Urothelium cell line (cell line): Measurements from ENCODE around the gene STK39.

Source experiments
- DNase-seq: peaks from one replicate; pipeline ENCODE4 v3.0.0; 2011; ENCODE audit warnings: low spot score, mixed read lengths
- FAIRE-seq: peaks from 2 replicates; lab custom pipeline; 2011; peaks lifted over from hg19 to GRCh38; lab: Jason Lieb, UNC

Gene STK39

GRCh38 chr2:168210895-168211570 is 36.4 kb downstream of the STK39 start:
- DNase-seq (peak; percentile 73), FAIRE-seq (no peak)

- FAIRE-seq (no peak), DNase-seq (no peak)
Measured at GRCh38 chr2:168210216-168210894, 37.0 kb downstream of the STK39 start.

DNA sequence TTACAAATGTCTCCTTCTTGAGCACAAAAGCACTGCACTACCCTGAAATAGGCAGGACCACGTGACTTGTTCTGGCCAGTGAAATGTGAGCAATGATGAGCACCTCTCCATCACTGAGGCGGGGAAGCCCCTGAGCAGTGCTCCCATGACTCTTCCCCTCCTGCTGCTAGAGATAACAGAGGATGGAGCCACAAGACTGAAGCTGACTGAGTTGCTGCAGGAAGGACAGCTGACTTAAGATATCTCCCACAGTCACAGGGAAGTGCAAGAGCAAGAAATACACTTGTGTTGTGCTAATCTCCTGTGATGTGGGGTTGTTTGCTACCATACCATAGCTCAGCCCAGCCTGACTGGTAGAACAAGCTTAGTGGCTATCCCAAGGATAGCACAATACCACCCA is 38.7 kb downstream of the STK39 start:
- no peak for FAIRE-seq
- no peak for DNase-seq

- DNase-seq = no peak
- FAIRE-seq = no peak
Measured at GRCh38 chr2:168207851-168208250, 39.5 kb downstream of the STK39 start.

GRCh38 chr2:168203762-168204693 is 43.4 kb downstream of the STK39 start:
- FAIRE-seq (no peak), DNase-seq (no peak)

GRCh38 chr2:168201584-168202116 is 45.7 kb downstream of the STK39 start:
- DNase-seq (no peak), FAIRE-seq (no peak)

DNA sequence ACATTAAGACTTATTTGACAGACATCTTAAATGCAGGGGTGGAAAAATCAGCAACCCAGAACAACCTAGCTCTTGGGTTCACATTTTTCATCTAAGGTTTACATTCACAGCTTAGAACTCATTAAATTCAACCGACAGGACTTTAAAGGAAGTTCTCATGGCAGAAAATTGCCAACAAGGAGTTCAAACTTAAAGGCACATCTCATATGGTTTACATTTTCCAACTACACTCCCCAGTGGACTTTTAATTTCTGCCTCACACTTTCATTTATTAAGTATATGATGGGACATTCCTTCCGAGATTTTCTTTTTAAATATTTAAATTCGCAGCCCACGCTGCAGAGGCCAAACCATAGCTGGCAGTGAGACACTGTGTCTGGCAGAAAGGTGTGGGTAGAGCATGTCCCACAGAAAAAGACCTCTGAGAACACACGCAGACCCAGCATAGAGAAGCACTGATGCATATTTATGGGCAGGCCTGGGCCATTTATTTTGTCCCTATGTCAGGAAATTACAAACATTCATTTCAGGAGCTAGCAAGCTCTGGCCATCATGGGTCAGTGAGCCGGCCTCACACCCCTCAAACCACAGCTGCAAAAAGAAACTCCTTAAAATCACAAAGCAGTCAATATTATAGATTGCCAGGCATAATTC is 46.3 kb downstream of the STK39 start:
- FAIRE-seq = no peak
- no peak for DNase-seq

DNA sequence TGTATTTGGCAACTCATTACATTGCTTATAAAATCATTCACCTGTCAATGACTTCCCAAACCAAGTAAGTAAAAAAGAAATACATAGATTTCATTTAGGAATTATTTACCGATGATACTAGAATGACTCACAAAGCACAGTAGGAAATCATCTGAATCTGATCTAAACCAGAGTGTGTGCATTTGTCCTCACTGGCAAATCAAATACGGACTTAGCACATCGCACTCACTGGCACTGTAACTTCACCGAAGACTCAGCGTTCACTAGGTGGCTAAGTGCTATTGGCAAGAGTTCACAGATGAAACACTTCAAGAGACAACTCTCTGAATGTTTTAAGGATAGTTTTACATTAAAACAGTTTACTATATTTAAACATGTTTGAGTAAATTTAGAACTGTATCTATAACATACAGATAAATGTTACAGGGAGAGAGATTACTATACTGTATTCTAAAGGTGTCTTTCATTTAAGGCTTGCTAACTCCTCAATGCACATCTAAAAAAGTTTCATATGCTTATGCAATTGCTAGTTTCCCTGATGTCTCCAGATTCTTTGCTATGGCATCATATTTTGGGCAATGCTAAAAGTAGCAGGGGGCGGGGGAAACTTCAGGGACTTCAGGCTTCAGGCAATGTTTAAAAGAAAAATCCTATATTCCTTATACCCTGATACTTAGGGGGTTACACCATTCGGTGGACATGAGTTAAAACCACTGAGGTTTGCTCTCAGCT is 48.8 kb downstream of the STK39 start:
- no peak for DNase-seq
- no peak for FAIRE-seq

DNA sequence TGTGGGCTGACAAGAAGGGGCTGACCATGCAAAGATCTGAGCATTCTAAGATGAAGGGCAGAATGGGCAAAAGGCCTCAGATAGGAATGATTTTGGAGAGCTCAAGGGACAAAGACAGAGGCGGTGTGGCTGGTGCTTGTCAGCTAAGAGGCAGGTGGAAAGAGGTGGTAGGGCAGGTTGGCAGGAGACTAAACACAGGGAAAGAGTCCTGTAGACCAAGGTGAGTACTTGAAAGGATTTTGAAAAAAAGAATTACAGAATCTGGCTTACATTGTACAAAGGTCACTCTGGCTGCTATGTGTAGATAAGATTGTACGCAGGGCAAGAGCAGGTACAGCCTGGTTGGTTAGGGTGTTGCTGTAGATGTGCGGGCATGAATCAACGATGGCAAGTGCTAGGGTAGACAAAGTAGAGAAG is 50.6 kb downstream of the STK39 start:
- FAIRE-seq = no peak
- no peak for DNase-seq

GRCh38 chr2:168194784-168195522 is 52.4 kb downstream of the STK39 start:
- no peak for DNase-seq
- no peak for FAIRE-seq

GRCh38 chr2:168192839-168193616 is 54.4 kb downstream of the STK39 start:
- DNase-seq = no peak
- no peak for FAIRE-seq

GRCh38 chr2:168191955-168192785 is 55.2 kb downstream of the STK39 start:
- DNase-seq = no peak

DNA sequence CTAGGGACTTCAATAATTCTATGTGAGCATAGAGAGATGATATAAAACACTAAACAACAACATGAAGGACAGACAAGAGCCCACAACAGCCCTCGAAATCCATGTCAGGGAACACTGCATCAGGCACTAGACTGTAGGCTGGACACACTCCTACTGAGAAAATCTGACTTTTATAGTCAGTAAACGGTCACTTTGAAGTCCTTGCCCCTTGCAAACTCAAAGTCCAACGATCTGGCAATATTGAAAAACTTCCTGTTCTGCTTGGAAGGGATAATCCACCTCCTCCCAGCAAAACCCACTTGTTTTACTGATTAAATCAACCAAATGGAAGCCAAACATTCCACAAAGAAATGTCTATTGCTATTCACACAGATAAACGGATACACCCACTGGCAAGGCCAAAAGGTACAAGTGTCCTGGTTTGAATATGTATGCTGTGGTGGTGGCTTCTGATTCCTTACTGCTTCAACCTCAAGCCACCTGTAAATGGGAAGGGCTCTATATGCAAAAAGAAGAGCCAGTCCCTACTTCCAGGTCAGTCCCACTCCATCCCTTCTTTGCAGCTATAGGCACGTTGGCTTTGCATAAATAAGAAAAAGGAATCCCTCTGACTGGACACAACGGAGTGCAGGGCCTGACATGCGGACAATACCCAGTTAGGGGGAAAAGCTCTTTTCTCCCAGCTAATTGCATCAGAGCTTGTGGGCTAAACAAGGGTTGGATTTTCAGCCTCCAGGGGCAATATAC is 56.6 kb downstream of the STK39 start:
- DNase-seq = no peak
- no peak for FAIRE-seq

More at GRCh38 chr2:168191955-168192785, 55.2 kb downstream of the STK39 start:
- no peak for FAIRE-seq

GRCh38 chr2:168189835-168190569 is 57.4 kb downstream of the STK39 start:
- DNase-seq = peak; percentile 47
- FAIRE-seq = no peak

- FAIRE-seq (no peak), DNase-seq (no peak)
Measured at GRCh38 chr2:168188002-168188401, 59.4 kb downstream of the STK39 start.

DNA sequence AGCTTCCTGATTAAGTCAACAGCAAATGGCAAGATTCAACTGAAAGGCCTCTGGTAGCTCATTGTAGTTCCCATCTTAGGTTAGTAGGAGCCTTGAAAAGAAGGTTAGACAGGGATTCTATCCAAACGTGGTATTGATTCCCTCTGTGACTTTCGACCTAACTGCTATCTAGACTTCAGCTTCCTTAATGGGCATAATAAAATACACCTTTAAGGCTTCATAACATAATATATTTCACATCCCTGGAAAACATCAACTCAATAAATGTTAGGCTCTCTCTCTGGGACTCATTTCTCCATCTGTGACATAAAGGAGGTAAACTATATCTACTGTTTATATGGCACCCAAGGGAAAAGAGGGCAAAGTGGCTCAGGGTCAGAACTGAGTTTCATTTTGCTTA is 60.9 kb downstream of the STK39 start:
- FAIRE-seq (no peak), DNase-seq (no peak)
